GM18858 (cell line): ENCODE results near the gene LRP1B.
"Not testable (repeated sequence)": the region's sequence is repeated elsewhere in the genome, so short reads cannot be mapped to it uniquely, and the experiment has no call there.

Source experiments
- ATAC-seq: cut with Tn5 transposase; IDR thresholded peaks from one replicate; pipeline ENCODE4 v1.9.1; 2021; ENCODE audit not compliant: unreplicated experiment

LRP1B gene

GRCh38 chr2:140422759-140423158 lies 1708.1 kb downstream of the LRP1B start:
- no peak for ATAC-seq

DNA sequence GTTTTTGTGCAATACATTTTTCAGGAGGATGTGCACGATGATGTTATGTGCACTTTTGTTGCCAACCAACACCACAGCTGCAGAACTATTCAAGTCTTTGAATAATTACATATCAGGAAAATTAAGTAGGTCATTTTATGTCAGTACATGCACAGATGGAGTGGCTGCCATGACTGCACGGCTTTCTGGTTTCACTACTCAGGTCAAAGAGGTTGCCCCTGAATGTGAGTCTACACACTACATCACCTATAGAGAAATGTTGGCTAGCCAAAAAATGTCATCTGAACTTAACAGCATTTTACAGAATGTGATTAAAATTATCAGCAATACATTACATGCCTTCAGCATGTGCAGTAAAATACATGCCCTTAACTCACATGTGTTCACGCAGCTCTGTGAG lies 1713.3 kb downstream of the LRP1B start:
- no peak for ATAC-seq

- no peak for ATAC-seq
These were observed 1714.2 kb downstream of the LRP1B start for GRCh38 chr2:140416577-140416976.

GRCh38 chr2:140415035-140415434 lies 1715.8 kb downstream of the LRP1B start:
- ATAC-seq = not testable (repeated sequence)

DNA sequence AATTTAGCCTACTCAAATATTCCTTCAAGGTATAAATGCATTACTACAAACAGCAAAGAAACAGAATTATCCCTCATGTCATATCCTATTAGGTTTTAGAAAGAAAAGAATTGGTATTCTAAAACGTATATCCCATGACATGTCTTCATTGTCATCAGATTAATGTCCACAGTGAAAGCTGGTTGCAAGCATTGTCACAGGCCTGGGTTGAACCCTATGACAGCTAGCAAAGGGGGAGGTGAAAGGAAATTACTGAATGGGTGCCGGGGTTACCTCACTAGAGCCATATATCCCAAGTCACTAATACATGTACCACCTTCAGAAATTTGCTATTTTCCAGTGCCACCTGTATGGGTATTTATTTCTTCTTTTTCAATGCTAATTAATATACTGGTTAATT lies 1720.1 kb downstream of the LRP1B start:
- ATAC-seq = no peak

- ATAC-seq = no peak
These were observed 1729.8 kb downstream of the LRP1B start for GRCh38 chr2:140401056-140401455.

DNA sequence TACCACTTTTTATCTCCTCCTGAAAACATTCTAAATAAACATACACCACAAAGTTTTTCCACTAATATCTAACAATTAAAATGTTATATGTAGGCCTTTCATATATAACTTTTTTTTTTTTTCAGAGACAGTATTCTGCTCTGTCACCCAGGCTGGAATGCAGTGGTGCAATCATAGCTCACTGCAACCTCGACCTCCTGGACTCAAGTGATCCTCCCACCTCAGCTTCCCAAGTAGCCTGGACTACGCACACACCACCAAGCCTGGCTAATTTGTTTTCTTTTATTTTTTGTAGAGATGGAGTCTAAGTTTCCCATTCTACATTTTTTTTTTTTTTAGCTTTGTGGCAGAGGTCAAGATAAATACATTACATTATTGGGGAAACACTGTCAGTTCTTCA lies 1738.0 kb downstream of the LRP1B start:
- ATAC-seq = no peak

- ATAC-seq = no peak
These were observed 1745.9 kb downstream of the LRP1B start for GRCh38 chr2:140384946-140385345.

- ATAC-seq = no peak
These were observed 1747.0 kb downstream of the LRP1B start for GRCh38 chr2:140383781-140384180.

DNA sequence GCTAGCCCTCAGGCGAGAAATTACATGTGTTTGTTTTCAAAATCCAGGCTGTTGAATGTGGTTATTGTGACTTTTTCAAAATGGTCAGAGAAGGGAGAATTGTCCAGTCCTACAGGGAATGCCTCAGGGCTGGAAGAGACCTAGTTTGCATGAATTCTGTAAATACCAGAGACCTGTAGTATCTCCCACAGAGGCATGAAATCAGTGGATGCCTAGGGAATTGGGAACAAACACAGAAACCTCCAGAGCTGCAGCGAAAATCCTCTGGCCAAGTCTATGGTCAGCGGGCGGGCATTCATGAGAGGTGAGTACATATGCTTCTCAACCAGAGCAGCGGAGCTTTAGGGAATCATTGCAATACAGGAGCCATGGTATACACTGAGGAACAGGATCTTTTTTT lies 1754.1 kb downstream of the LRP1B start:
- no peak for ATAC-seq

DNA sequence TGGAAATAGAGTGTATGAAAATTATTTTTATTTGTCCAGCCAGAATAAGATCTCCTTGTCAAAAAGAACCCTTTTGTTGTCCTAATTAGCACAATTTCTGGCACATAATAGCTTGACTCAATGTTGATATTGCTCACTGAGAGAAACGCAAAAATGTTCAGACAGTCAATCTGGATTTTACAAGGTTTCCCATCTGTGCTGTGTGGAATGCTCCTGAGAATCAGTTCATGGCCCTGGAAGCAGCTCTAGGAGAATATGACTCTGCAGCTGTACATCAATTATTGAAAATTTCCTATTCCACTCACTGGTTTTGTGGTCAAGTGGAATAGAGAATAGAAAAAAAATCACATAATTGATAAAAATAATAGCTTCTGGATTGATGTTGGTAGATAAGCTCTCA lies 1767.7 kb downstream of the LRP1B start:
- no peak for ATAC-seq

DNA sequence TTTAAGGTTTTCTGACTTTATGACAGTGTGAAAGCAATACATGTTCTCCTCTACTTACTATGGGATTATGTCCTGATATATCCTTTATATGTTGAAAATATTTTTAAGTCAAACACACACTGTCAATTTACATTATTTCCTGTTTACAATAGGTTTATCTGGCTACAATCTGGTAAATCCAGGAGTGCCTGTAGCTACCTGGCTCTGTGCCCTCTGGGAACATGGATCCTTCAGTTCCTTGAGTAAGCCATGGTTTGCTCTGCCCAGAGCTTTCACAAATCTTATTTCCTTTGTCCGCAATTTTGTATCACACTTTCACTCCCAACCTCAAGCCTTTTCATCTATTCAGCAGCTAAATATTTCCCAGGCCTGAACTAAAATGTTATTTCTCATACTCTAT lies 1768.5 kb downstream of the LRP1B start:
- ATAC-seq = no peak

DNA sequence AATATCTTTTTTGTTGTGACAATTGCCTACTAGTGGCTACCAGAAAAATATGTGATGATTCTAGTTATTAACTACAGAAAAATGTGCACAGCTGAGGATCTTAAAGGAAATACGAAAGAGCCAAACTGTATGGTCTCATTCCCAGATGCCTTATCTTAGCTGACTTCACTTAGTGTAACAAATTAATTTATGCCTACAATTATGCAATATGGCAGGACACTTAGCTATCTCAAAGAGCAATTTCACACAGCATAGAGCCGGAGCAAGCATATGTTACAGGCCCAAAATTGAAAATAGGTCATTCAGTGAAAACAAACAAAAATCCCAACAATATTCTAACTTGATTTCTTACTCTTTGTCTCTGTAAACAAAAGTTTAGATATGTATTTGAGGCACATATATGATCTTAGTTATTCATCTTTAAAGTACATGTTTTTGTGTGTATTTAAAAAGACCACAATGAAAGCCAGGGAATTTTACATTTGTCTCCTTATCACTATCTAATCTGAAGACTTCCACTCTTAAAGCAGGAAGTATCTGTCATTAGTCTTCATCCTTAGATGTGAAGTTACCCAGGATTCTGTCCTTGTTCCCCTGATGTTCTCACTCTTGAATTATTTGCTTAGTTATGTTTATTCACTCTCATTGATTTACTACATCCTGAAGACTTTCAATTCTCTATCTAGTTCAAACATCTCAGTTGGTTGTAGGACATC lies 1771.6 kb downstream of the LRP1B start:
- ATAC-seq = no peak

GRCh38 chr2:140356697-140357096 lies 1774.1 kb downstream of the LRP1B start:
- ATAC-seq = no peak

GRCh38 chr2:140355511-140356090 lies 1775.2 kb downstream of the LRP1B start:
- no peak for ATAC-seq

GRCh38 chr2:140354544-140354943 lies 1776.3 kb downstream of the LRP1B start:
- ATAC-seq = no peak

GRCh38 chr2:140353541-140353940 lies 1777.3 kb downstream of the LRP1B start:
- no peak for ATAC-seq

GRCh38 chr2:140351692-140352091 lies 1779.1 kb downstream of the LRP1B start:
- ATAC-seq = no peak

- ATAC-seq = no peak
These were observed 1781.1 kb downstream of the LRP1B start for GRCh38 chr2:140349695-140350094.

- no peak for ATAC-seq
These were observed 1782.0 kb downstream of the LRP1B start for GRCh38 chr2:140348826-140349225.

DNA sequence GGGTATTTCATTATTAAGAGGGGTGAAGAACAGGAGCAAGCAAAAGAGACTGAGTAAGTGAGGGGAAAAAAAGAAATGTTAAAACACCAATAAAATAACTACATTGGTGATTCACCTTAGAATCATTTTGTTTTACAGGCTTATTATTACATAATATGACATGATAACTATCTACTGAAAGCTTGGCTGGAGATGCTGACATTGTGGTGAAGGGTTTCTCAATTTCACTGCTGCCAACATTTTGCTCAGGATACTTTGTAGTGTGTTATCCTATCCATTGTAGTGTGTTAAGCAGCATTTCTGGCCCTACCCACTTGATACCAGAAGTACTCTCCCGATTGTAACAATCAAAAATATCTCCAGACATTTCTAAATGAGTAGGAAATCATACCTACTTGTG lies 1786.0 kb downstream of the LRP1B start:
- no peak for ATAC-seq

DNA sequence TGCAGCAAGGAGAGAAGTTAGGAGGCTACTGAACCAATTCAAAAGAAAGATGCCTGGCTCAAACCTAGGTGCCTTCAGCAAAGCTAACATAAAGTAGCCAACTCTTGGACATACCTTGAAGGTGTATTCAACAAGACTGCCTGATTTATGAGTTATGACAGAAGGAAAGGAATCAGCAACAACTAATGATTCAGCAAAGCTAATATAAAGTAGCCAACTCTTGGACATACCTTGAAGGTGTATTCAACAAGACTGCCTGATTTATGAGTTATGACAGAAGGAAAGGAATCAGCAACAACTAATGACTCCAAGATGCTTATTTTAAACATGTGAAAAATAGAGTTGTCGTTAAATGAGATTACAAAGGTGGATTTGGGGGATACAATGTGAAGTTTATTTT lies 1786.5 kb downstream of the LRP1B start:
- ATAC-seq = not testable (repeated sequence)

DNA sequence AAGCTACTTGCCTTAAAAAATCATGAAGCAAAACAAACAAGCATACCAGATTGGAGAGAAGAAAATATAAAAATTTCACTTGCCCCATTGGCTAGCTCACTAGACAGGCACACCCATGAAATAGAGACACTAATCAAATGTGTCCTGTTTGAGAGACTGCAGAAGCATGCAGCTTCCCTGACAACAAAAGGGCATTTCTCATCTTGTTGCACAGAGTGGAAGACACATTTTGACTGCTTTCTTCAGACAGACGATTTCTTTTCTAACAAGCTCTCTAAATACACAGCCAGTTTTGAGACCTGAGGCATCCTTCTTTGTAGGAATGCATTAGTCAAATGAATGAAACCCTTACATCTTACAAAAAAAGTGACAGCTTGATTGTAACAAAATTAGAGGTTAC lies 1792.0 kb downstream of the LRP1B start:
- no peak for ATAC-seq
